Occipital lobe (tissue), 2 donors: ENCODE measurements around the gene SRGAP2B. TPM values are rescaled to one million over a fixed set of nuclear protein-coding genes. Genes with fewer than 3 reads are reported as not detected.
"Not testable (repeated sequence)": the region's sequence is repeated elsewhere in the genome, so short reads cannot be mapped to it uniquely, and the experiment has no call there.

ENCODE experiments used
- DNase-seq: peaks from one replicate; lab custom pipeline; 2025; lab: John Stamatoyannopoulos, UW
- total RNA-seq: library from RNA; depleted of rRNA; stranded (reverse); fragments of >200 nt; gene quantifications from one replicate; pipeline ENCODE4 v1.2.3, GENCODE V29; 2014

The SRGAP2B gene
- total RNA-seq, 1 donor from 2014 or later = 61.8 TPM

DNA sequence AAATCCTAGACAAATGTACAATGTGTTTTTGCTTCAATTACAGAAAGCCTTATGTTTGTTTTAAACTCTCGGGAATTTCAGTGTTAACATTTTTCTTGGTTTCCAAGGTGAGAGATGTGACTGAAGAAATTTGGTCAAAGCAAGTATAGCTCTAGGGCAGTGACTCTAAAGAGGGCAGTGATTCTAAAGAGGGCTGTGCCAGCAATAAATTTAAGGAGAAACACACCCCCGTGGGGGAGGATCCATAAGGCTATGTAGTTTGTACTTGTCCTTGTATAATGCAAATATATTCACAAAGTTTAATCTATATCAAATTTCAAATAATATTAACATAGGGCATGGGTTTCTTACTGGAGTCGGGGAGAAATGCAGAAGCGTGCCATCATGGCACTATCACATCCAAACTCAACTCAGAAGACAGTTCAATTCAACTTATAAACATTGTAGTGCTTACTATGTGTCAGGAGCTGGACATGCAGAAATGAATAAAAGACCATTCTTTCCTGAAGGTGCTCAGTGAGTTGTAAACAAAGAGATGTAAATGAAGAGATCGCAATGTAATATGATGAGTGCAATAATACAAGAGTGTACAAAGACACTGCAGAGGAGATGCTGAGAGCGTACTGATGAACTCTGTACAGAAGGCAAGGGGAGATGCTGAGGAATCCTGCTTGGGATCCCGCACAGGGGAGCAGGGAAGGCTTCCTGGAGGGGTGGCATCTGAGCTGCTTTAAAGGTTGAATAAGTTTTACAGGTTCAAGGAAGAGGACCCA is 12.5 kb downstream of the SRGAP2B start:
- not testable (repeated sequence) for DNase-seq

- DNase-seq = not testable (repeated sequence)
These were observed 14.9 kb downstream of the SRGAP2B start for GRCh38 chr1:145080193-145080592.

DNA sequence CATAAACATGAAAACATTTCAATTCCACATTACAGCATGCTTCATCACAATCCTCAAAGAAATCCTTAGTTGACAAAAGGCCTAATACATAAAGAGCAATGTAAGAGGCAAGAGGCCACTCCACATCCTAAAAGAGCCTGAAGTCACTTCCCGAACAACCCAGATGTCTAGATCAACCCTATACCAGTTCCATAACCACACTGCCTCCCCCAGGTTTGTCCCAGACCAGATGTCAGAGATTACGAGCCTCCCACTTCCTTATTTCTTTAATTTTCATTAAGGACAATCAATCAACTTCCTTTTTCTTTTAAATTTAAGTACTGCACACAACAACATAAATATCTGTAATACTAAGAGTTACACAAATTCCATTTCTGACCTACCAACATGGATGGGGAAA is 15.4 kb downstream of the SRGAP2B start:
- DNase-seq = not testable (repeated sequence)

DNA sequence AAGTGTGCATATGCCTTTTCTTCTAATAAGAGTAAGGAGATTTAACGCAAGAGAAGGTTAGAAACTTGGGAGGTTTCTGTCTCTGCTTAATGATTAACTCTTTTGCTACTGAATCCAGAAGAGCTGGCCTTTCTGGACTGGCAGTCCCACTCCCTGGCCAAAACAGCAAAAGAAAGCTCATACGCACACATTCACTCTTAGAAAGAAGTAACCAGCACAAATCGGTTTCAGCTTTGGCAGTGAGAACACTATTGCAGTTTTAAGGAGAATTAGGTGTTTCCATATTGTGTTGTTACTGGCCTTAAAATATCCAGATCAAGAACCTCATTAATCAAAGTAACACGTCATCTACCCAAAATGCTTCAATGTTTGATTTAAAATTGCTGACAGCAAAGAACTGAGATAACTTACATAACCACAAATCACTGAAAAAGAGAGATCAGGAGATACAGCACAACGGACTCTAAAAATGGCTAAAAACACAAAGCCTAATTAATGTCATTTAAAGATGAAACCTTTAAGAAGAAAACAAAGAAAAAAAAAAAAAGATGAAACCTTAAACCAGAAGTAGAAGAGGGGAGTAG is 16.2 kb downstream of the SRGAP2B start:
- not testable (repeated sequence) for DNase-seq

DNA sequence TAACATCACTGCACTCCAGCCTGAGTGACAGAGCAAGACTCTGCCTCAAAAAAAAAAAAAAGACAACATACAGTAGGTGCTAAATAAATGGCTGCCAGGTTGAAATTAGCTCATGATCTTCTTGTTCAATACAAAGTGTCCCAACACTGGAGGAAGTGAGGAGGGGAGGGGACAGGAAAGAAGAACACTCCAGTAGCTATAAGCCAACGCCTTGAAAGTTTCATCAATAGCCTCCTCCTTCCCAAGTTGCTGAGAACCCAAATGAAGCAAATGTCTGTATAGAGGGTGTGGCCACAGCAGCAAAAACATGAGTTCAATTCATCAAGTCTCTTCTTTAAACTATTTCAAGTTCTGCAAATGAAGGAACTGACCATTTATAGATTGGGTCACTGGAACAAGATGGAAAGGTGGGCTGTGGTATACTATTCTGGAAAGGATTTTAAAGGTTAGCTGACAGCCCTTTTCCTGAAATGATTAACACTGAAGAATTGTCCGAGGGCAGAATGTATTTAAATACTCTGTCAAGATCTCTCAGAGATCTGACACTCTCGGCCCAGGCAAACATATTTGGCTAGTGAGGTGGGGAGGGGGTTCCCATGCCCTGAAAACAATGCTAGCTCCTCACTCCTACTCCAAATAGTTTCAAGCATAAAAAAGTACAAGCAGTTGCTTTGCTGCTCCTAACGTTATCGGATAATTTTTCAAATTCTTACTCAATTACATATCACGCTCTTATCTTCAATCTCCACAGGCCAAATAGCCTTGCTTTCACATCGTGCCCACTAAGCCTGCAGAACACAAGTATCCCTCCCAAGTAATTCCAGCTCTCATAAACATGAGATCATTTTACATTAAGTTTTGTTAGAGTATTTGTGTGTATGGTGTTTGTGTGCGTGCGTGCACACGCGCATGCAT is 17.0 kb downstream of the SRGAP2B start:
- DNase-seq = not testable (repeated sequence)

- not testable (repeated sequence) for DNase-seq
These were observed 18.3 kb downstream of the SRGAP2B start for GRCh38 chr1:145076877-145077276.

- DNase-seq = not testable (repeated sequence)
These were observed 21.0 kb downstream of the SRGAP2B start for GRCh38 chr1:145074021-145074559.

DNA sequence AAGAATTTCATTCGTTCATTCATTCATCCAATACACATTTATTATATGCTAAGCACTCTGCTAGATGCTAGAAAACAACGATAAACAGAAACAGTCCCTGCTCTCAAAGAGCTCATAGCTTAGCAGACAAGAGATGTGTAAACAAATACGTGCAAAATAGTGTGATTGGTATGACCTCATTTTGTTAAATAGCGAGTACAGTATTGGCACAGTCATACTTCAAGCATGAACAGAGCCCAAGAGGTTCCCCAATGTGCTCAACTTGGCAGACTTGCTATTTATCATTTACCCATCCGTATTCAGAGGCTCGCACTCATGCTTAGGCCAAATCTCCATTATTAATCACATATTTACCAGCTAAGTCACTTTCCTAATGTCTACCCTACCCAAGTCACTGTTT is 23.6 kb downstream of the SRGAP2B start:
- not testable (repeated sequence) for DNase-seq

DNA sequence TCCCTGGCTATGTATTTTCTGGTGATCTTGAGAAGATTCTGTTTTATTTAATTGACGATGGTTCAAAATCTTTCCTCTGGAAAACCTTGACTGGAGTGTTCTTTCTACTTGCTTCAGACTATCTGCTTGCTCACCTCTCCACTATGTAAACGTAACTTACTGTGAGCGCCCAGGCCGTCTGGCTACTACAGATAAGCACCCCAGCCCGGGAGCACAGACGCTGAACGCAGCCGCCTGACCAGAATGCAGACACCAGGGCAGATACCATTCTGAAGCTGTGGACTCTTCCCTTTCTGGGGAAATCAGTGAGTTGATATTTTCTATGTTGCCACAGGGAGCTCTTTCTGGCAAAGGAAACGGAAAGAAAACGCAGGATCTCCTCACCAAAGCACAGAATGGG is 28.6 kb downstream of the SRGAP2B start:
- not testable (repeated sequence) for DNase-seq

GRCh38 chr1:145065194-145065826 is 29.8 kb downstream of the SRGAP2B start:
- not testable (repeated sequence) for DNase-seq

GRCh38 chr1:145063941-145064648 is 31.0 kb downstream of the SRGAP2B start:
- not testable (repeated sequence) for DNase-seq

- DNase-seq = not testable (repeated sequence)
These were observed 31.8 kb downstream of the SRGAP2B start for GRCh38 chr1:145063285-145063684.

- not testable (repeated sequence) for DNase-seq
These were observed 36.9 kb downstream of the SRGAP2B start for GRCh38 chr1:145058184-145058583.

GRCh38 chr1:145055217-145055760 is 39.8 kb downstream of the SRGAP2B start:
- DNase-seq = not testable (repeated sequence)

GRCh38 chr1:145053428-145053827 is 41.7 kb downstream of the SRGAP2B start:
- not testable (repeated sequence) for DNase-seq

- not testable (repeated sequence) for DNase-seq
These were observed 42.9 kb downstream of the SRGAP2B start for GRCh38 chr1:145052019-145052776.

DNA sequence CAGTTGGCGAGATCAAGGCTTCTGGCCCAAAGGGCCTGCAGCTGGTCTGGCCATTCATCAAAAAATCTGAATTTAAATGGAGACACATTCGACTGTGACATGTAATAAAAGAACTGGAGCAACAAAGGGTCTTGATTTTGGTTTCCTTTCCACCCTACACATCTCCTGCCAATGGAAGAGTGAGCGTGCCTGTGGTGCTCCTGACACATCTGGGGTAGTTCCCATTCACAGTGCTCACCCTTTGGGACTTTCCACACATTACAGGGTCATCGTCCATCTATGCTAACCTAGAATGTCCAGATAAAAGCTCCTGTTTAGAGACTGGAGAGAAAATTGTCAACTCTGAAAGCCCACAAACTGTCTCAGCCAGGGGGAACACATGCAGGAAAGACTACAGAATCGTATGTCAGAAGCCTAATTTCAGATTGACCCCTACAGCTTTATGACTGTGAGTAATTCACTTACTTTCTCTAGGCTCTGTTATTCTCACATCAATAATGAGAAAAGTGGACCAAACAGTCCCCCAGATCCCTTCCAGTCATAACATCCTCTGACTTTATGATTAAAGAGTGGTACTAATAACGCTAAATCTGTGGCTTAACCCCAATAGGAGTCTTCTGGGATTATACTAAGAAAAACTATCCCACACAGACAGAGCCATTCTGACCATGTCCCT is 46.8 kb downstream of the SRGAP2B start:
- not testable (repeated sequence) for DNase-seq

GRCh38 chr1:145047553-145047952 is 47.6 kb downstream of the SRGAP2B start:
- DNase-seq = not testable (repeated sequence)
